GM12891 (cell line): Measurements from ENCODE around the gene NELFB.

Experiments
- PAX5 ChIP-seq: IDR thresholded peaks from 2 replicates; pipeline ENCODE4 v1.6.1; 2011; ENCODE audit warnings: low read length, moderate library complexity, mild to moderate bottlenecking; ENCODE audit not compliant: insufficient read depth, severe bottlenecking
- POLR2A ChIP-seq: IDR thresholded peaks from 2 replicates; pipeline ENCODE4 v1.6.1; 2011; ENCODE audit warnings: low read depth, low read length, control low read depth
- POLR2AphosphoS5 ChIP-seq: IDR thresholded peaks from 2 replicates; pipeline ENCODE4 v1.6.1; 2011; ENCODE audit warnings: low read depth, low read length, control low read depth
- POU2F2 ChIP-seq: IDR thresholded peaks from 2 replicates; pipeline ENCODE4 v1.6.1; 2011; ENCODE audit warnings: low read depth, mild to moderate bottlenecking, control low read depth, low read length, moderate library complexity
- SPI1 ChIP-seq: IDR thresholded peaks from 2 replicates; pipeline ENCODE4 v1.6.1; 2011; ENCODE audit warnings: low read depth, low read length, control low read depth
- TAF1 ChIP-seq: IDR thresholded peaks from 2 replicates; pipeline ENCODE4 v1.6.1; 2011; ENCODE audit warnings: low read depth, low read length, control low read depth

DNA sequence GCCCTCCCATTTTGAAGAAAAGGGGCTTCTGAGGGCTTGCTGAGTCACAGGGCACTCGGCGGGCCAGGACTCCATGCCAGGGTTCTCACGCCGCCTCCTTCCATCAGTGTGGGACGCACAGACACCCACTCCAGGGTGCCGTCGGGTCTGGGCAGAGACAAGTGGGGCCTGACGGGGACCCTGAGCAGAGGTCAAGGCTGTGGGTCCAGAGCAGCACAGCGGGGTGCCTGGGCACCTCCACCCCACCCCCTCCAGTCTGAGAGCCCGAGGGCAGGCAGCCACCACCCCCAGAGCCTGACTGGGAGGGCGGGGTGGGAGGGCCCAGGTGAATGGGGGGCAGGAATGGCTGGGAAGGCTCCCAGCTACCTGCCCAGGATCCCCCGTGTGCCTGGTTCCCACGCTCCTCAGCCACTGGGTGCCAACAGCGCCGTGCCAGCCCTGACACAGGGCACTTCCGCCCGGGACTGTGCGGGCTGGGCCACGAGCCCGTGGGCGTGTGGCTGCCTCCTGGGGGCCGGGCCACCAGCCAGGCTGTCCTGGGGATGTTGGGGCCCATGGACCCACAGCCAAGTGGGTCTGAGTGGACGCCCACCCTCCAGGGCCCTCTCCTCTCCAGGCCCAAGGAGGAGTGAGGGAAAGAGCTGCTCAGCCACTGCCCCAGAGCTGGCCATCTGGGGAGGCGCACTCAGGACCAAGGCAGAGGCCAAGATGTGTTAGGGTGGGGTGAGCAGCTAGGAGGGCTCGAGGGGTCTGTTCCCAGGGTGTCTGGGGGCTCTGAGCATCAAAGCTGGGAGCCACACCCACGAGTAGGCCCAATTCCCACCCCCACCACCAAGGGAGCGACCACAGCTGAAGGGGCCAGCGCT lies 57.1 kb downstream of the NELFB start:
- TF ChIP-seq POLR2A (no peak), POLR2AphosphoS5 (no peak), TAF1 (no peak), SPI1 (no peak), POU2F2 (no peak), PAX5 (no peak)
